Measurements from ENCODE around the gene CCNL2. TPM values are rescaled to one million over a fixed set of nuclear protein-coding genes. Genes with fewer than 3 reads are reported as not detected.

Gene CCNL2
- total and polyA plus RNA-seq, 2 of the 13 experiments (the other 11 are each of a cell fraction or from before 2014, with no cell fraction given): 105 to 340 TPM

DNA sequence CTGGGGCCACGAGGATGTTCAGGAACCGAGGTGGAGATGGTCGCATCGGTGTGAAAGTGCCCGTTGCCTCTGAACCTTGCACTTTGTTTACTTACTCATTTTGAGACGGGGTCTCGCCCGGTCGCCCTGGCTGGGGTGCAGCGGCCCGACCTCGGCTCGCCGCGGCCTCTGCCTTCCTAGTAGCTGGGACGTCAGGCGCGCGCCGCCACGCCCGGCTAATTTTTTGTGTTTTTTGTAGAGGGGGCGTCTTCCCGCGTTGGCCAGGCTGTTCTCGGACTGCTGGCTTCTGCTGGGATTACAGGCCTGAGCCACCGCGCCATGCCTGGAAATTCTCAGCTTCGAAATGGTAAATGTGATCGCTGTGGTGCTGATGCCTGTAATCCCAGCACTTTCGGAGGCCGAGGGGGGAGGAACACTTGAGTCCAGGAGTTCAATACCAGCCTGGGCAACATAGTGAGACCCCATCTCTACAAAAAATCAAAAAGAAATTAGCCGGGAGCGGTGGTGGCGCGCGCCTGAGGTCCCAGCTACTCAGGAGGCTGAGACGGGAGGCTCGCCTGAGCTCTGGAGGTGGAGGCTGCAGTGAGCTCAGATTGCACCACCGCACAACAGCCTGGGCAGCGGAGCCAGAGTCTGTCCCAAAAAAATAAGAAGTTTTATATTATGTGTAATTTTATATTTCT lies 8.6 kb upstream of the CCNL2 start:
- ATAC-seq (peak; percentile 39), FAIRE-seq (no peak), DNase-seq (ENCODE audit: low spot score) (no peak)
- ChIA-PET POLR2A (interaction anchor here (0.7 to 12.4 kb wide), 15 partner anchors 8 to 104 kb away, joined by 3 to 355 read pairs (median 4); partner anchors contain the start of genes ANKRD65, AURKAIP1, CCNL2 and VWA1), CTCF (ENCODE audit: low intra/inter-chr PET ratio, low total read pairs) (interaction anchor here (1.3 kb wide), 1 partner anchor 33 kb away, joined by 3 read pairs; no protein-coding TSS in a partner anchor)
- in situ Hi-C loops (cut with HindIII; ENCODE audit: extremely low pct_ligation_motif_present, low pct_unique_long_range_greater_than_20kb): no loop called here
- WGBS (ENCODE audit: low lambda C conversion rate): 6% methylated on average over 15 of the region's 41 CpGs
- Histone ChIP-seq H3K4me3 (replicated peaks in 1 of 3; ENCODE audit: insufficient read depth in 1 of 3, low read depth in 2 of 3, low read length in 3 of 3) (peak overlapping the region; percentile 81 to 89 (median 87)), H3K4me2 (ENCODE audit: low read depth, low read length) (peak overlapping the region; percentile 81), H3K4me1 (ENCODE audit: insufficient read depth, low read length) (peaks cover 42% of the 10 kb centered on the region), H3K27ac (ENCODE audit: extremely low read length, insufficient read depth, low read length) (peak overlapping the region; percentile 91), H3K9me3 (ENCODE audit: low read length) (no peaks in the 10 kb centered on the region), H3K79me2 (ENCODE audit: insufficient read depth, low read length) (peaks cover 38% of the 10 kb centered on the region), H3K9ac (ENCODE audit: insufficient read depth, low read depth, low read length) (peak overlapping the region; percentile 96), H3K36me3 (replicated peaks in 1 of 2; ENCODE audit: control insufficient read depth in 1 of 2, insufficient read depth in 2 of 2, low read length in 2 of 2) (peaks cover 5 to 12% of the 10 kb centered on the region in 2 experiments; a peak in 3 of 5 replicates), H3K27me3 (ENCODE audit: control insufficient read depth in 1 of 2, insufficient read depth in 2 of 2, low read length in 2 of 2) (no peaks in the 10 kb centered on the region), H2AFZ (ENCODE audit: low read length) (no peak overlapping the region), H4K20me1 (ENCODE audit: insufficient read depth, low read length) (peaks cover 18% of the 10 kb centered on the region; the same call in 1 of the 2 replicates)
- no TSS peak for BruUV-seq (replicated peaks)
- intact Hi-C loops (cut with micrococcal nuclease; ENCODE audit: unreplicated experiment): loop anchor here (5.0 kb wide), 1 partner anchor 35 kb away; no protein-coding TSS in a partner anchor
- TF ChIP-seq ZNF607 (CRISPR knock-in tag; IDR thresholded peaks at IDR 0.05; ENCODE audit: borderline replicate concordance) (peak; percentile 67; the same call in 1 of the 2 replicates), ZNF432 (CRISPR knock-in tag; IDR thresholded peaks at IDR 0.05; ENCODE audit: borderline replicate concordance) (0 out of 2 replicates have a peak, but pooled peaks have one; percentile 13), MTA1 (CRISPR knock-in tag; IDR thresholded peaks at IDR 0.05; ENCODE audit: borderline replicate concordance) (peak; percentile 4; the same call in 1 of the 2 replicates), RBM39 (IDR thresholded peaks at IDR 0.05; ENCODE audit: low read depth, low read length, poor library complexity, severe bottlenecking) (peak; percentile 11), ZNF577 (CRISPR knock-in tag; IDR thresholded peaks at IDR 0.05; ENCODE audit: borderline replicate concordance, low read depth) (no peak), ADNP (CRISPR knock-in tag; IDR thresholded peaks at IDR 0.05) (no peak), ONECUT2 (CRISPR knock-in tag; IDR thresholded peaks at IDR 0.05) (0 out of 2 replicates have a peak, but pooled peaks have one; percentile 15), YY1 (IDR thresholded peaks at IDR 0.05; ENCODE audit: insufficient read depth, insufficient replicate concordance, low read depth, low read length) (no peak), FOSL2 (CRISPR knock-in tag; IDR thresholded peaks at IDR 0.05) (no peak), ZNF263 (CRISPR knock-in tag; IDR thresholded peaks at IDR 0.05) (no peak), MZF1 (CRISPR knock-in tag; IDR thresholded peaks at IDR 0.05; ENCODE audit: borderline replicate concordance) (no peak), ATM (IDR thresholded peaks at IDR 0.05; ENCODE audit: borderline replicate concordance) (no peak), ASH2L (IDR thresholded peaks at IDR 0.05; ENCODE audit: insufficient read length, low read depth, low read length) (peak; percentile 30), SNAPC2 (CRISPR knock-in tag; IDR thresholded peaks at IDR 0.05) (0 out of 2 replicates have a peak, but pooled peaks have one; percentile 32), SRY (CRISPR knock-in tag; IDR thresholded peaks at IDR 0.05) (0 out of 2 replicates have a peak, but pooled peaks have one; percentile 7), TOPORS (CRISPR knock-in tag; IDR thresholded peaks at IDR 0.05) (peak; percentile 8), ZNF460 (CRISPR knock-in tag; IDR thresholded peaks at IDR 0.05; ENCODE audit: borderline replicate concordance) (peak; percentile 46; the same call in 1 of the 2 replicates), ZNF253 (CRISPR knock-in tag; IDR thresholded peaks at IDR 0.05; ENCODE audit: borderline replicate concordance) (no peak), CENPX (CRISPR knock-in tag; IDR thresholded peaks at IDR 0.05) (0 out of 2 replicates have a peak, but pooled peaks have one; percentile 9)
- TF ChIP-seq, protein P1, sequence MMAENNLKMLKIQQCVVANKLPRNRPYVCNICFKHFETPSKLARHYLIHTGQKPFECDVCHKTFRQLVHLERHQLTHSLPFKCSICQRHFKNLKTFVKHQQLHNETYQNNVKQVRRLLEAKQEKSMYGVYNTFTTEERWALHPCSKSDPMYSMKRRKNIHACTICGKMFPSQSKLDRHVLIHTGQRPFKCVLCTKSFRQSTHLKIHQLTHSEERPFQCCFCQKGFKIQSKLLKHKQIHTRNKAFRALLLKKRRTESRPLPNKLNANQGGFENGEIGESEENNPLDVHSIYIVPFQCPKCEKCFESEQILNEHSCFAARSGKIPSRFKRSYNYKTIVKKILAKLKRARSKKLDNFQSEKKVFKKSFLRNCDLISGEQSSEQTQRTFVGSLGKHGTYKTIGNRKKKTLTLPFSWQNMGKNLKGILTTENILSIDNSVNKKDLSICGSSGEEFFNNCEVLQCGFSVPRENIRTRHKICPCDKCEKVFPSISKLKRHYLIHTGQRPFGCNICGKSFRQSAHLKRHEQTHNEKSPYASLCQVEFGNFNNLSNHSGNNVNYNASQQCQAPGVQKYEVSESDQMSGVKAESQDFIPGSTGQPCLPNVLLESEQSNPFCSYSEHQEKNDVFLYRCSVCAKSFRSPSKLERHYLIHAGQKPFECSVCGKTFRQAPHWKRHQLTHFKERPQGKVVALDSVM (CRISPR knock-in tag; IDR thresholded peaks at IDR 0.05): peak; percentile 99
